ENCODE data around the gene C5orf63.
"Not testable (repeated sequence)": the region's sequence is repeated elsewhere in the genome, so short reads cannot be mapped to it uniquely, and the experiment has no call there.

The C5orf63 gene

GRCh38 chr5:127022846-127023245 lies 50.5 kb downstream of the C5orf63 start:
- no peak overlapping the region for H3K27ac ChIP-seq
- TF ChIP-seq CTCF (conservative IDR thresholded peaks at IDR 0.05): no peak

DNA sequence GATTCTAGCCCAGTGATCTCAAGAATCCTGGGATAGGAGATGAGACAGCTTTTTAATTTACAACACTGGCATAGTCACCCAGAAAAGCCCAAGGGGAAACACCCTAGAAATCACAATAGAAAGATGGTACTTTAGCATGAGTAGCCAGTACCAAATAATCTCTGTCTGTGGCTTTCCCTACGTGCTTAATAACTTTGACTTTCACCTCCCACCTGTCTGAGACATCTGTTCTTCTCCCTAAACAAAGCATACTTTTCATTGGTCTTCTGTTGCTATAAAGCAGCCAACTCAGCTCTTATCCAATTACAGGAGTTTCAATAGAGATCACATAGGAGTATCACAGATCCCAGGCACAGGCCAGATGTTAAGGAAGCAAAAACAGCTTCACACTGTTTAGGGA lies 53.4 kb downstream of the C5orf63 start:
- no peak for TF ChIP-seq CTCF (conservative IDR thresholded peaks at IDR 0.05)
- H3K27ac ChIP-seq: no peak overlapping the region

DNA sequence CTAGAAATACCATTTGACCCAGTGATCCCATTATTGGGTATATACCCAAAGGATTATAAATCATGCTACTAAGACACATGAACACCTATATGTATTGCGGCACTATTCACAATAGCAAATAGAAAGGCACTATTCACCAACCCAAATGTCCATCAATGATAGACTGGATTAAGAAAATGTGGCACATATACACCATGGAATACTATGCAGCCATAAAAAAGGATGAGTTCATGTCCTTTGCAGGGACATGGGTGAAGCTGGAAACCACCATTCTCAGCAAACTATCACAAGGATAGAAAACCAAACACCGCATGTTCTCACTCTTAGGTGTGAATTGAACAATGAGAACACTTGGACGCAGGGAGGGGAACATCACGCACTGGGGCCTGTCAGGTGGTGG lies 56.6 kb downstream of the C5orf63 start:
- H3K27ac ChIP-seq: not testable (repeated sequence)

DNA sequence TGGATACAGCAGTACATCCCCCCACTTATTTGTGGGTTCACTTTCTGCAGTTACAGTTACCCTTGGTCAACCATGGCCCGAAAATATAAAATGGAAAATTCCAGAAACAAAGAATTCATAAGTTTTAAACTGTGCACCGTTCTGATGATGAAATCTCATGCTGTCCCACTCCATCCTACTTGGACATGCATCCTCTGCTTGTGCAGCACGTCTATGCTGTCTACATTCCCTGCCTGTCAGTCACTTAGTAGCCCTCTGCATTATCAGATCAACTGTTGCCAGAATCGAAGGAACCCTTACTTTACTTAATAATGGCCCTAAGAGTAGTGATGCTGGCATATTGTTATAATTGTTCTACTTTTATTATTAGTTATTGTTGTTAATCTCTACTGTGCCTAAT lies 57.6 kb downstream of the C5orf63 start:
- no peak overlapping the region for H3K27ac ChIP-seq
- TF ChIP-seq CTCF (conservative IDR thresholded peaks at IDR 0.05): no peak

GRCh38 chr5:127014573-127014972 lies 58.7 kb downstream of the C5orf63 start:
- TF ChIP-seq CTCF (conservative IDR thresholded peaks at IDR 0.05): no peak
- no peak overlapping the region for H3K27ac ChIP-seq

- TF ChIP-seq CTCF (conservative IDR thresholded peaks at IDR 0.05): no peak
- no peak overlapping the region for H3K27ac ChIP-seq
Measured at GRCh38 chr5:127013407-127013806, 59.9 kb downstream of the C5orf63 start.

DNA sequence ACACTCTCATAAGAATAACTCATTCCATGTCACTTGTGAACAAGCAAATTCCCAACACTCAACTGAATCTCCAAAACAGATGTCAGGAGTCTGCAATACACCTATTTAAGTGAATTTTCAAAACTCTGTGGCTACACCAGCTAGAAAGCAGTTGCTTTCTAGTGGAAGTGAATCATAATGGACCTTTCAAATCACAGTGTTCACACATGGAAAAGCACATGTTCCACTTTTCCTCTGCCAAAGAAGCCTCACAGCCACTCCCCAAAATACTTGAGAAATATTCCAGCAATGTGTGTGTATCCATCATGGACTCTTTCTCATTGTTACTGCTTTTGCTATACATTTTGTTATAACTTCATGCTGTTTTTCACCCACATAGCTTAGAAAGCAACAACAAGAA lies 60.4 kb downstream of the C5orf63 start:
- no peak overlapping the region for H3K27ac ChIP-seq
- TF ChIP-seq CTCF (conservative IDR thresholded peaks at IDR 0.05): no peak

GRCh38 chr5:127011961-127012644 lies 61.2 kb downstream of the C5orf63 start:
- H3K27ac ChIP-seq: no peak overlapping the region
- TF ChIP-seq CTCF (conservative IDR thresholded peaks at IDR 0.05): no peak
